Panc1 (cell line): ENCODE measurements around the gene CAPS. TPM values are rescaled to one million over a fixed set of nuclear protein-coding genes. Genes with fewer than 3 reads are reported as not detected.

ENCODE experiments used
- ATAC-seq: fragments of 200-7000 bp; cut with Tn5 transposase; 2 replicates; pipeline ENCODE4 v1.9.1; 2020; ENCODE audit warnings: mild to moderate bottlenecking, moderate library complexity
- BruUV-seq: library from RNA; stranded (reverse); fragments of 400-500 nt; replicated peaks from 2 replicates; lab custom pipeline; 2021; lab: Mats Ljungman, UMichigan
- CTCF ChIA-PET: fragments of 300-600 bp; sonication (Branson Sonifier 250); formaldehyde crosslinking; loops from one replicate; lab custom pipeline; 2022; ENCODE audit warnings: antibody characterized with exemption; lab: Charles Lee
- POLR2A ChIA-PET: fragments of 300-600 bp; sonication (Branson Sonifier 250); formaldehyde crosslinking; loops from one replicate; lab custom pipeline; 2022; ENCODE audit warnings: antibody characterized with exemption; lab: Charles Lee
- DNase-seq: peaks from one replicate; pipeline ENCODE4 v3.0.0-alpha.2; 2010; ENCODE audit warnings: low read depth, low spot score
- H3K27ac ChIP-seq: 2 replicates; pipeline ENCODE4 v1.5.1; 2011; ENCODE audit warnings: mild to moderate bottlenecking, low read length, inconsistent platforms
- H3K27me3 ChIP-seq: fragments of 200-500 bp; sonication (Bioruptor generic); 2 replicates; pipeline ENCODE4 v1.6.0; 2014; ENCODE audit warnings: low read length, inconsistent platforms; ENCODE audit not compliant: control insufficient read depth, insufficient read depth
- H3K36me3 ChIP-seq: fragments of 200-500 bp; sonication (Bioruptor generic); 2 replicates; pipeline ENCODE4 v1.5.1; 2014; ENCODE audit warnings: inconsistent platforms, mild to moderate bottlenecking, low read length, moderate library complexity; ENCODE audit not compliant: control insufficient read depth, insufficient read depth
- H3K4me1 ChIP-seq: 2 replicates; pipeline ENCODE4 v1.5.1; 2011; ENCODE audit warnings: inconsistent platforms, mild to moderate bottlenecking, low read length, moderate library complexity; ENCODE audit not compliant: control insufficient read depth, insufficient read depth
- H3K4me3 ChIP-seq, 2 experiments: 2 replicates each; pipeline ENCODE4 v1.5.1; 2011 to 2012; ENCODE audit warnings: low read depth in 2 of 2, low read length in 2 of 2, mild to moderate bottlenecking in 2 of 2, inconsistent platforms in 1 of 2, moderate library complexity in 1 of 2
- H3K9me3 ChIP-seq: fragments of 200-500 bp; sonication (Bioruptor generic); 2 replicates; pipeline ENCODE4 v1.5.1; 2014; ENCODE audit warnings: low read depth, mild to moderate bottlenecking, inconsistent platforms, low read length, moderate library complexity; ENCODE audit not compliant: control insufficient read depth, insufficient read depth
- POLR2AphosphoS5 ChIP-seq: IDR thresholded peaks from 2 replicates; pipeline ENCODE4 v1.6.1; 2012; ENCODE audit warnings: mild to moderate bottlenecking, low read depth, low read length, moderate library complexity
- SIN3A ChIP-seq: IDR thresholded peaks from 2 replicates; pipeline ENCODE4 v1.6.1; 2012; ENCODE audit warnings: low read depth, mild to moderate bottlenecking, low read length, moderate library complexity, borderline replicate concordance; ENCODE audit not compliant: insufficient read depth
- TCF7L2 ChIP-seq: IDR thresholded peaks from 2 replicates; pipeline ENCODE4 v1.6.1; 2011; ENCODE audit warnings: mild to moderate bottlenecking, low read depth, low read length, inconsistent platforms
- in situ Hi-C: cut with HindIII; loops from 2 replicates; pipeline ENCODE4 v1.10.0; 2016; ENCODE audit warnings: low sequenced_read_pairs, low pct_unique_long_range_greater_than_20kb
- intact Hi-C: fragments of 100-400 bp; cut with micrococcal nuclease; formaldehyde crosslinking; loops from one replicate; pipeline ENCODE4 v1.10.0; 2022; ENCODE audit not compliant: unreplicated experiment
- total RNA-seq: library from RNA; stranded (reverse); gene quantifications from one replicate; pipeline ENCODE4 v1.2.1, GENCODE V29; 2021; ENCODE audit not compliant: unreplicated experiment
- TF ChIP-seq, protein P1 (sequence below), 2 experiments: IDR thresholded peaks; 2 replicates each; pipeline ENCODE4 v1.6.1; 2011 to 2012; ENCODE audit warnings: low read depth in 2 of 2, control low read depth in 1 of 2, low read length in 1 of 2, mild to moderate bottlenecking in 1 of 2, moderate library complexity in 1 of 2; ENCODE audit not compliant: insufficient read depth in 1 of 2
- TF ChIP-seq, protein P2 (sequence below): fragments of 450-650 bp; IDR thresholded peaks from 2 replicates; pipeline ENCODE4 v1.5.1; 2017; ENCODE audit warnings: mild to moderate bottlenecking

Gene CAPS
- total RNA-seq, 1 experiment from 2014 or later: 9.2 TPM

GRCh38 chr19:5954293-5954692 is 40.2 kb downstream of the CAPS start:
- POLR2A ChIA-PET: no interaction called here
- CTCF ChIA-PET: no interaction called here
- no TSS peak for BruUV-seq
- H3K4me1 ChIP-seq: peaks cover 20% of the 10 kb centered on the region
- no peak overlapping the region for H3K4me3 ChIP-seq
- in situ Hi-C loops (no loop called here), intact Hi-C loops (no loop called here)
- no peak for ATAC-seq
- TF ChIP-seq SIN3A (no peak), TCF7L2 (no peak), POLR2AphosphoS5 (no peak)
- TF ChIP-seq, protein P1, sequence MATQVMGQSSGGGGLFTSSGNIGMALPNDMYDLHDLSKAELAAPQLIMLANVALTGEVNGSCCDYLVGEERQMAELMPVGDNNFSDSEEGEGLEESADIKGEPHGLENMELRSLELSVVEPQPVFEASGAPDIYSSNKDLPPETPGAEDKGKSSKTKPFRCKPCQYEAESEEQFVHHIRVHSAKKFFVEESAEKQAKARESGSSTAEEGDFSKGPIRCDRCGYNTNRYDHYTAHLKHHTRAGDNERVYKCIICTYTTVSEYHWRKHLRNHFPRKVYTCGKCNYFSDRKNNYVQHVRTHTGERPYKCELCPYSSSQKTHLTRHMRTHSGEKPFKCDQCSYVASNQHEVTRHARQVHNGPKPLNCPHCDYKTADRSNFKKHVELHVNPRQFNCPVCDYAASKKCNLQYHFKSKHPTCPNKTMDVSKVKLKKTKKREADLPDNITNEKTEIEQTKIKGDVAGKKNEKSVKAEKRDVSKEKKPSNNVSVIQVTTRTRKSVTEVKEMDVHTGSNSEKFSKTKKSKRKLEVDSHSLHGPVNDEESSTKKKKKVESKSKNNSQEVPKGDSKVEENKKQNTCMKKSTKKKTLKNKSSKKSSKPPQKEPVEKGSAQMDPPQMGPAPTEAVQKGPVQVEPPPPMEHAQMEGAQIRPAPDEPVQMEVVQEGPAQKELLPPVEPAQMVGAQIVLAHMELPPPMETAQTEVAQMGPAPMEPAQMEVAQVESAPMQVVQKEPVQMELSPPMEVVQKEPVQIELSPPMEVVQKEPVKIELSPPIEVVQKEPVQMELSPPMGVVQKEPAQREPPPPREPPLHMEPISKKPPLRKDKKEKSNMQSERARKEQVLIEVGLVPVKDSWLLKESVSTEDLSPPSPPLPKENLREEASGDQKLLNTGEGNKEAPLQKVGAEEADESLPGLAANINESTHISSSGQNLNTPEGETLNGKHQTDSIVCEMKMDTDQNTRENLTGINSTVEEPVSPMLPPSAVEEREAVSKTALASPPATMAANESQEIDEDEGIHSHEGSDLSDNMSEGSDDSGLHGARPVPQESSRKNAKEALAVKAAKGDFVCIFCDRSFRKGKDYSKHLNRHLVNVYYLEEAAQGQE (IDR thresholded peaks at IDR 0.05; ENCODE audit: insufficient read depth in 1 of 2, low read depth in 2 of 2, low read length in 1 of 2): no peak
- TF ChIP-seq, protein P2, sequence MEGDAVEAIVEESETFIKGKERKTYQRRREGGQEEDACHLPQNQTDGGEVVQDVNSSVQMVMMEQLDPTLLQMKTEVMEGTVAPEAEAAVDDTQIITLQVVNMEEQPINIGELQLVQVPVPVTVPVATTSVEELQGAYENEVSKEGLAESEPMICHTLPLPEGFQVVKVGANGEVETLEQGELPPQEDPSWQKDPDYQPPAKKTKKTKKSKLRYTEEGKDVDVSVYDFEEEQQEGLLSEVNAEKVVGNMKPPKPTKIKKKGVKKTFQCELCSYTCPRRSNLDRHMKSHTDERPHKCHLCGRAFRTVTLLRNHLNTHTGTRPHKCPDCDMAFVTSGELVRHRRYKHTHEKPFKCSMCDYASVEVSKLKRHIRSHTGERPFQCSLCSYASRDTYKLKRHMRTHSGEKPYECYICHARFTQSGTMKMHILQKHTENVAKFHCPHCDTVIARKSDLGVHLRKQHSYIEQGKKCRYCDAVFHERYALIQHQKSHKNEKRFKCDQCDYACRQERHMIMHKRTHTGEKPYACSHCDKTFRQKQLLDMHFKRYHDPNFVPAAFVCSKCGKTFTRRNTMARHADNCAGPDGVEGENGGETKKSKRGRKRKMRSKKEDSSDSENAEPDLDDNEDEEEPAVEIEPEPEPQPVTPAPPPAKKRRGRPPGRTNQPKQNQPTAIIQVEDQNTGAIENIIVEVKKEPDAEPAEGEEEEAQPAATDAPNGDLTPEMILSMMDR: no peak
- no peak for DNase-seq
- no peaks in the 10 kb centered on the region for H3K36me3 ChIP-seq
- H3K27ac ChIP-seq: no peak overlapping the region
- no peaks in the 10 kb centered on the region for H3K9me3 ChIP-seq
- H3K27me3 ChIP-seq: no peaks in the 10 kb centered on the region

DNA sequence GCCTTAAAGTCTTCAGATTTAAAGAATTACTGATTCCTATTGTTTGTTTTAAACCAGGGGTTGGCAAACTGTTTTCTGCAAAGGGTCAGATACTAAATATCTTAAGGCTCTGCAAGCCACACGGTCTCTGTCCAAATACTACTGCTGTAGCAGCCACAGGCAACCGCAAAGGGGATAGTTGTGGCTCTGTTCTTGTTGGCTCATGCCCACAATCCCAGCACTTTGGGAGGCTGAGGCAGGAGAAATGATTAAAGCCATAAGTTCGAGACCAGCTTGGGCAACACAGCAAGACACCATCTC is 41.5 kb downstream of the CAPS start:
- intact Hi-C loops: no loop called here

More for the DNA sequence above, 41.5 kb downstream of the CAPS start:
- ChIA-PET POLR2A (no interaction called here), CTCF (no interaction called here)
- no peaks in the 10 kb centered on the region for H3K36me3 ChIP-seq
- no peak overlapping the region for H3K4me3 ChIP-seq
- DNase-seq (no peak), ATAC-seq (no peak)
- H3K27ac ChIP-seq: no peak overlapping the region
- in situ Hi-C loops: no loop called here
- H3K4me1 ChIP-seq: peaks cover 20% of the 10 kb centered on the region
- no peaks in the 10 kb centered on the region for H3K27me3 ChIP-seq
- H3K9me3 ChIP-seq: no peaks in the 10 kb centered on the region
- TF ChIP-seq POLR2AphosphoS5: no peak
- TF ChIP-seq, protein P2: no peak
- TF ChIP-seq TCF7L2: no peak
- TF ChIP-seq, protein P1 (IDR thresholded peaks at IDR 0.05; ENCODE audit: insufficient read depth in 1 of 2, low read depth in 2 of 2, low read length in 1 of 2): no peak
- no peak for TF ChIP-seq SIN3A
- BruUV-seq: no TSS peak
